HepG2 (cell line): ENCODE data around the gene AKTIP. TPM values are rescaled to one million over a fixed set of nuclear protein-coding genes. Genes with fewer than 3 reads are reported as not detected.

Experiments
- KAT8 ChIP-seq: IDR thresholded peaks from 2 replicates; pipeline ENCODE4 v1.6.1; 2016; ENCODE audit warnings: missing genetic modification reagents, missing compliant biosample characterization
- KMT2B ChIP-seq: IDR thresholded peaks from 2 replicates; pipeline ENCODE4 v1.6.1; 2016; ENCODE audit warnings: missing genetic modification reagents, missing compliant biosample characterization
- NFIC ChIP-seq: IDR thresholded peaks from 2 replicates; pipeline ENCODE4 v1.6.1; 2012; ENCODE audit warnings: mild to moderate bottlenecking, low read length, inconsistent platforms
- WIZ ChIP-seq: sonication (generic); formaldehyde crosslinking; IDR thresholded peaks from 2 replicates; pipeline ENCODE4 v1.5.1; 2020; ENCODE audit warnings: mild to moderate bottlenecking, missing genetic modification reagents
- ZNF382 ChIP-seq: sonication (generic); formaldehyde crosslinking; IDR thresholded peaks from 2 replicates; pipeline ENCODE4 v1.5.0; 2020; ENCODE audit warnings: missing genetic modification reagents, mild to moderate bottlenecking, borderline replicate concordance
- ZNF552 ChIP-seq: sonication (generic); formaldehyde crosslinking; IDR thresholded peaks from 2 replicates; pipeline ENCODE4 v1.9.0; 2022; ENCODE audit warnings: missing genetic modification reagents, mild to moderate bottlenecking, borderline replicate concordance
- polyA plus RNA-seq, 8 experiments: library from polyadenylated mRNA; depleted of rRNA in 3 of 8; stranded (reverse) in 7 of 8; unstranded in 1 of 8; fragments of >200 nt; fragmentation: Illumina TruSeq in 4 of 8; extraction: Trizol in 4 of 8; gene quantifications; 2 replicates each; pipeline versions ENCODE4 v1.2.1 to v1.2.3, GENCODE V29; 2011 to 2016; ENCODE audit warnings: low read depth in 4 of 8, missing spikeins in 1 of 8, mixed read lengths in 1 of 8; ENCODE audit not compliant: insufficient read depth in 1 of 8
- total RNA-seq, 5 experiments: library from RNA; depleted of rRNA; stranded (reverse); fragments of >200 nt; fragmentation: Illumina TruSeq; extraction: Trizol; gene quantifications; 2 replicates each; pipeline ENCODE4 v1.2.3, GENCODE V29; 2016; ENCODE audit warnings: low read depth in 1 of 5
- TF ChIP-seq, protein P1 (sequence below): sonication (generic); formaldehyde crosslinking; IDR thresholded peaks from 2 replicates; pipeline ENCODE4 v1.5.1; 2020; ENCODE audit warnings: missing genetic modification reagents, mild to moderate bottlenecking, borderline replicate concordance
- TF ChIP-seq, protein P2 (sequence below): sonication (generic); formaldehyde crosslinking; IDR thresholded peaks from 2 replicates; pipeline ENCODE4 v1.4.0; 2020; ENCODE audit warnings: mild to moderate bottlenecking, missing genetic modification reagents, borderline replicate concordance
- TF ChIP-seq, protein P3 (sequence below): sonication (generic); formaldehyde crosslinking; IDR thresholded peaks from 2 replicates; pipeline ENCODE4 v1.5.0; 2020; ENCODE audit warnings: mild to moderate bottlenecking, missing genetic modification reagents
- TF ChIP-seq, protein P4 (sequence below), 2 experiments: sonication (generic) in 1 of 2; formaldehyde crosslinking in 1 of 2; IDR thresholded peaks; 2 replicates each; pipeline versions ENCODE4 v1.6.1 to v1.9.0; 2014 to 2022; ENCODE audit warnings: antibody characterized with exemption in 1 of 2, borderline replicate concordance in 1 of 2, inconsistent platforms in 1 of 2, low read depth in 1 of 2, missing genetic modification reagents in 1 of 2

The AKTIP gene
- total and polyA plus RNA-seq, 2 of the 13 experiments (the other 11 are each of a cell fraction or from before 2014, with no cell fraction given) = 28.8 to 49.0 TPM

DNA sequence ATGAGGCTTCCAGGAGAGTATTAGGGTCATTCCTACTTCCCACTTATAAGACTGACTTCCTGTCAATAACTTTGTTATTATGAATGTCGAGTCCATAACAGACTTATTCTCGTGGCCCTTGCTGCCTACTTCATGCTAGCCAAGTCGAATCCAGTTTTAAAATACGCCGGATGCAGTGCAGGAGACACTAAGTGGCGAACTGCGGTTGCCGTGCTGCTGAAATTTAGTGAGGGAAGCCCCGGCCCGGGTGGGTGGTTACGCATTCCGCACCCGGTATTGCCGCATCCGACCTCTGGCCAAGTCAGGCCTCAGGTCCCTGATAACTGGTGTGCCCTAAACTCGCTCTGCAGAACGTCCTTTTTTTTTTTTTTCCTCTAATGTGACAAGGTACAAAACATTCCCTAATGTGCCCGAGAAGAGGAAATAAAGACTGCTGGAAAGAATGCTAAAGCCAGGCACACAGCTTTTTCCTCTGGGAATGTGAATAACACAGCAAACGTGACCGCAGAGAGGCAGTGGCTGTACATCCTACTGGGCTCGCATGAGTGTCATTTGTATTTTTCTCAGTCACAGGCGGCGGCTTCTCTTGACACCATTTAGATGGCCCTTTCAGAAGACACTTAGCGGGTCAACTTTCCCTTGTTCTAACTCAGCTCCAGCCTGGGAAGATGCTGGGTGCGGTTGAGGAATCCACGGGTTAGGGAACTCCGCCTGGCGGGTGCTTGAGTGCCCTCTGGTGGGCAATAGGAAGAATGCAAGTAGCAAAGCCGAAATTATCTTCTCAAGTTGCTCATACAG is 7.1 kb upstream of the AKTIP start (continued):
- TF ChIP-seq, protein P1, sequence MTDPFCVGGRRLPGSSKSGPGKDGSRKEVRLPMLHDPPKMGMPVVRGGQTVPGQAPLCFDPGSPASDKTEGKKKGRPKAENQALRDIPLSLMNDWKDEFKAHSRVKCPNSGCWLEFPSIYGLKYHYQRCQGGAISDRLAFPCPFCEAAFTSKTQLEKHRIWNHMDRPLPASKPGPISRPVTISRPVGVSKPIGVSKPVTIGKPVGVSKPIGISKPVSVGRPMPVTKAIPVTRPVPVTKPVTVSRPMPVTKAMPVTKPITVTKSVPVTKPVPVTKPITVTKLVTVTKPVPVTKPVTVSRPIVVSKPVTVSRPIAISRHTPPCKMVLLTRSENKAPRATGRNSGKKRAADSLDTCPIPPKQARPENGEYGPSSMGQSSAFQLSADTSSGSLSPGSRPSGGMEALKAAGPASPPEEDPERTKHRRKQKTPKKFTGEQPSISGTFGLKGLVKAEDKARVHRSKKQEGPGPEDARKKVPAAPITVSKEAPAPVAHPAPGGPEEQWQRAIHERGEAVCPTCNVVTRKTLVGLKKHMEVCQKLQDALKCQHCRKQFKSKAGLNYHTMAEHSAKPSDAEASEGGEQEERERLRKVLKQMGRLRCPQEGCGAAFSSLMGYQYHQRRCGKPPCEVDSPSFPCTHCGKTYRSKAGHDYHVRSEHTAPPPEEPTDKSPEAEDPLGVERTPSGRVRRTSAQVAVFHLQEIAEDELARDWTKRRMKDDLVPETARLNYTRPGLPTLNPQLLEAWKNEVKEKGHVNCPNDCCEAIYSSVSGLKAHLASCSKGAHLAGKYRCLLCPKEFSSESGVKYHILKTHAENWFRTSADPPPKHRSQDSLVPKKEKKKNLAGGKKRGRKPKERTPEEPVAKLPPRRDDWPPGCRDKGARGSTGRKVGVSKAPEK (CRISPR knock-in tag) = peak; percentile 76; the same call in 1 of the 2 replicates
- TF ChIP-seq, protein P2, sequence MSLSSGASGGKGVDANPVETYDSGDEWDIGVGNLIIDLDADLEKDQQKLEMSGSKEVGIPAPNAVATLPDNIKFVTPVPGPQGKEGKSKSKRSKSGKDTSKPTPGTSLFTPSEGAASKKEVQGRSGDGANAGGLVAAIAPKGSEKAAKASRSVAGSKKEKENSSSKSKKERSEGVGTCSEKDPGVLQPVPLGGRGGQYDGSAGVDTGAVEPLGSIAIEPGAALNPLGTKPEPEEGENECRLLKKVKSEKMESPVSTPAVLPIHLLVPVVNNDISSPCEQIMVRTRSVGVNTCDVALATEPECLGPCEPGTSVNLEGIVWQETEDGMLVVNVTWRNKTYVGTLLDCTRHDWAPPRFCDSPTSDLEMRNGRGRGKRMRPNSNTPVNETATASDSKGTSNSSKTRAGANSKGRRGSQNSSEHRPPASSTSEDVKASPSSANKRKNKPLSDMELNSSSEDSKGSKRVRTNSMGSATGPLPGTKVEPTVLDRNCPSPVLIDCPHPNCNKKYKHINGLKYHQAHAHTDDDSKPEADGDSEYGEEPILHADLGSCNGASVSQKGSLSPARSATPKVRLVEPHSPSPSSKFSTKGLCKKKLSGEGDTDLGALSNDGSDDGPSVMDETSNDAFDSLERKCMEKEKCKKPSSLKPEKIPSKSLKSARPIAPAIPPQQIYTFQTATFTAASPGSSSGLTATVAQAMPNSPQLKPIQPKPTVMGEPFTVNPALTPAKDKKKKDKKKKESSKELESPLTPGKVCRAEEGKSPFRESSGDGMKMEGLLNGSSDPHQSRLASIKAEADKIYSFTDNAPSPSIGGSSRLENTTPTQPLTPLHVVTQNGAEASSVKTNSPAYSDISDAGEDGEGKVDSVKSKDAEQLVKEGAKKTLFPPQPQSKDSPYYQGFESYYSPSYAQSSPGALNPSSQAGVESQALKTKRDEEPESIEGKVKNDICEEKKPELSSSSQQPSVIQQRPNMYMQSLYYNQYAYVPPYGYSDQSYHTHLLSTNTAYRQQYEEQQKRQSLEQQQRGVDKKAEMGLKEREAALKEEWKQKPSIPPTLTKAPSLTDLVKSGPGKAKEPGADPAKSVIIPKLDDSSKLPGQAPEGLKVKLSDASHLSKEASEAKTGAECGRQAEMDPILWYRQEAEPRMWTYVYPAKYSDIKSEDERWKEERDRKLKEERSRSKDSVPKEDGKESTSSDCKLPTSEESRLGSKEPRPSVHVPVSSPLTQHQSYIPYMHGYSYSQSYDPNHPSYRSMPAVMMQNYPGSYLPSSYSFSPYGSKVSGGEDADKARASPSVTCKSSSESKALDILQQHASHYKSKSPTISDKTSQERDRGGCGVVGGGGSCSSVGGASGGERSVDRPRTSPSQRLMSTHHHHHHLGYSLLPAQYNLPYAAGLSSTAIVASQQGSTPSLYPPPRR (CRISPR knock-in tag) = peak; percentile 25; the same call in 1 of the 2 replicates
- TF ChIP-seq WIZ = peak; percentile 13; the same call in 1 of the 2 replicates
- no peak for TF ChIP-seq NFIC
- TF ChIP-seq, protein P3, sequence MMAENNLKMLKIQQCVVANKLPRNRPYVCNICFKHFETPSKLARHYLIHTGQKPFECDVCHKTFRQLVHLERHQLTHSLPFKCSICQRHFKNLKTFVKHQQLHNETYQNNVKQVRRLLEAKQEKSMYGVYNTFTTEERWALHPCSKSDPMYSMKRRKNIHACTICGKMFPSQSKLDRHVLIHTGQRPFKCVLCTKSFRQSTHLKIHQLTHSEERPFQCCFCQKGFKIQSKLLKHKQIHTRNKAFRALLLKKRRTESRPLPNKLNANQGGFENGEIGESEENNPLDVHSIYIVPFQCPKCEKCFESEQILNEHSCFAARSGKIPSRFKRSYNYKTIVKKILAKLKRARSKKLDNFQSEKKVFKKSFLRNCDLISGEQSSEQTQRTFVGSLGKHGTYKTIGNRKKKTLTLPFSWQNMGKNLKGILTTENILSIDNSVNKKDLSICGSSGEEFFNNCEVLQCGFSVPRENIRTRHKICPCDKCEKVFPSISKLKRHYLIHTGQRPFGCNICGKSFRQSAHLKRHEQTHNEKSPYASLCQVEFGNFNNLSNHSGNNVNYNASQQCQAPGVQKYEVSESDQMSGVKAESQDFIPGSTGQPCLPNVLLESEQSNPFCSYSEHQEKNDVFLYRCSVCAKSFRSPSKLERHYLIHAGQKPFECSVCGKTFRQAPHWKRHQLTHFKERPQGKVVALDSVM (CRISPR knock-in tag) = peak; percentile 32; the same call in 1 of the 2 replicates
- TF ChIP-seq KMT2B (CRISPR knock-in tag) = 0 out of 2 replicates have a peak, but pooled peaks have one; percentile 39
- TF ChIP-seq, protein P4, sequence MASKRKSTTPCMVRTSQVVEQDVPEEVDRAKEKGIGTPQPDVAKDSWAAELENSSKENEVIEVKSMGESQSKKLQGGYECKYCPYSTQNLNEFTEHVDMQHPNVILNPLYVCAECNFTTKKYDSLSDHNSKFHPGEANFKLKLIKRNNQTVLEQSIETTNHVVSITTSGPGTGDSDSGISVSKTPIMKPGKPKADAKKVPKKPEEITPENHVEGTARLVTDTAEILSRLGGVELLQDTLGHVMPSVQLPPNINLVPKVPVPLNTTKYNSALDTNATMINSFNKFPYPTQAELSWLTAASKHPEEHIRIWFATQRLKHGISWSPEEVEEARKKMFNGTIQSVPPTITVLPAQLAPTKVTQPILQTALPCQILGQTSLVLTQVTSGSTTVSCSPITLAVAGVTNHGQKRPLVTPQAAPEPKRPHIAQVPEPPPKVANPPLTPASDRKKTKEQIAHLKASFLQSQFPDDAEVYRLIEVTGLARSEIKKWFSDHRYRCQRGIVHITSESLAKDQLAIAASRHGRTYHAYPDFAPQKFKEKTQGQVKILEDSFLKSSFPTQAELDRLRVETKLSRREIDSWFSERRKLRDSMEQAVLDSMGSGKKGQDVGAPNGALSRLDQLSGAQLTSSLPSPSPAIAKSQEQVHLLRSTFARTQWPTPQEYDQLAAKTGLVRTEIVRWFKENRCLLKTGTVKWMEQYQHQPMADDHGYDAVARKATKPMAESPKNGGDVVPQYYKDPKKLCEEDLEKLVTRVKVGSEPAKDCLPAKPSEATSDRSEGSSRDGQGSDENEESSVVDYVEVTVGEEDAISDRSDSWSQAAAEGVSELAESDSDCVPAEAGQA (IDR thresholded peaks at IDR 0.05; ENCODE audit: low read depth) = no peak
- TF ChIP-seq, protein P4 (CRISPR knock-in tag; IDR thresholded peaks at IDR 0.05; ENCODE audit: borderline replicate concordance) = no peak
- peak; percentile 58 for TF ChIP-seq KAT8 (CRISPR knock-in tag)
- no peak for TF ChIP-seq ZNF382 (CRISPR knock-in tag)
- 0 out of 2 replicates have a peak, but pooled peaks have one; percentile 65 for TF ChIP-seq ZNF552
